GM12801 (cell line): ENCODE data around the gene UVRAG.

Experiments used
- TF ChIP-seq, protein P1 (sequence below): IDR thresholded peaks from one replicate; pipeline ENCODE4 v1.5.1; 2011; ENCODE audit warnings: control low read depth; ENCODE audit not compliant: insufficient read length; ENCODE audit errors: extremely low read depth

Gene UVRAG

DNA sequence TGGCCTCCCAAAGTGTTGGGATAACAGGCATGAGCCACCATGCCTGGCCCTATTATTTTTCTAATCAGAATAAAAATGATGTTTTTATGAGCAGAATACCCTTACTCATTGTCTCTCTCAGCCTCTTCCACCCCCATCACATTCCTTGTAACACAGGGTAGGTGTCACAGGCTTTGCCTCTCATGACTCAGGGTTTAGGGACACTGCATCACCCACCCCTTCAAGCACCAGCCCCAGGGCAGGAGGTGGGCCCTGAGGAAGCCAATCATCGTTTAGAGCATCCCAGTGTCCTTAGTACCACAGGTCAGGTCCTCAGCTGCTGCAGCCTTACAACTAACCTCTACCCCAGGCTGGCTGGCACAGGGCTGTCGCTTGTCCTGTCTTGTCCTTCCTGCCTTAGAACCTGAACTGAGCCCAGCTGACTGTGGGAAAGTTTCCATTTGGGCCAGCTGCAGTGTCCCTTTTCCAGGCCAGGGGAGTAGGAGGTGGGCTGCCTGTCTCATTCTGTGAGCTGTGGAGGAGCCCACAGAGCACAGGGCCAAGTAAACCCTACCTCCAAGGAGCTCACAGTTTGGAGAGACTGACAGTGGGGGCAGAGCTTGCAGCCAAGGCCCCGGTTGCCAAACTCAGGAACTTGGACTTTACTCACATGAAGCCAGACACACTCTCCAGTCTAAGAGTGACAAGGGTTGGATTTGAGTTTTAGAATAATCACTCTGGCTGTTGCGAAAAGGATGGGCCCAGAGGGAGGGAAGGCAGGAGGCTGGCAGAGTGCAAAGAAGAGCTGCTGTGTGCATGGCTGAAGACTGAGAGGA lies 19.5 kb upstream of the UVRAG start:
- TF ChIP-seq, protein P1, sequence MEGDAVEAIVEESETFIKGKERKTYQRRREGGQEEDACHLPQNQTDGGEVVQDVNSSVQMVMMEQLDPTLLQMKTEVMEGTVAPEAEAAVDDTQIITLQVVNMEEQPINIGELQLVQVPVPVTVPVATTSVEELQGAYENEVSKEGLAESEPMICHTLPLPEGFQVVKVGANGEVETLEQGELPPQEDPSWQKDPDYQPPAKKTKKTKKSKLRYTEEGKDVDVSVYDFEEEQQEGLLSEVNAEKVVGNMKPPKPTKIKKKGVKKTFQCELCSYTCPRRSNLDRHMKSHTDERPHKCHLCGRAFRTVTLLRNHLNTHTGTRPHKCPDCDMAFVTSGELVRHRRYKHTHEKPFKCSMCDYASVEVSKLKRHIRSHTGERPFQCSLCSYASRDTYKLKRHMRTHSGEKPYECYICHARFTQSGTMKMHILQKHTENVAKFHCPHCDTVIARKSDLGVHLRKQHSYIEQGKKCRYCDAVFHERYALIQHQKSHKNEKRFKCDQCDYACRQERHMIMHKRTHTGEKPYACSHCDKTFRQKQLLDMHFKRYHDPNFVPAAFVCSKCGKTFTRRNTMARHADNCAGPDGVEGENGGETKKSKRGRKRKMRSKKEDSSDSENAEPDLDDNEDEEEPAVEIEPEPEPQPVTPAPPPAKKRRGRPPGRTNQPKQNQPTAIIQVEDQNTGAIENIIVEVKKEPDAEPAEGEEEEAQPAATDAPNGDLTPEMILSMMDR: no peak

DNA sequence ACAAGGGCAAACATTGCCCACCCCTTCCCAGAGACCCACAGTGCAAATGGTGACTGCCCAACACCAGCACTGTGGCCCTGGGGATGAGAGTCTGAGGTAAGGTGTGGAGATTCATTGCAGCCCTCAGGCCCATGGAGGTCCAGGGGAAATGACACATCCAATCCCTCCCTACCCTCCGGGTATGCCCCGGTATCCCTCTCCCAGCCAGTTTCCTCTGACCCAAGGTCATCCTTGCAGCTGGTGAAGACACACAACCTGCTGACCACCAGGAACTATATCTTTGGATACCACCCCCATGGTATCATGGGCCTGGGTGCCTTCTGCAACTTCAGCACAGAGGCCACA lies 18.9 kb upstream of the UVRAG start:
- TF ChIP-seq, protein P1: no peak

DNA sequence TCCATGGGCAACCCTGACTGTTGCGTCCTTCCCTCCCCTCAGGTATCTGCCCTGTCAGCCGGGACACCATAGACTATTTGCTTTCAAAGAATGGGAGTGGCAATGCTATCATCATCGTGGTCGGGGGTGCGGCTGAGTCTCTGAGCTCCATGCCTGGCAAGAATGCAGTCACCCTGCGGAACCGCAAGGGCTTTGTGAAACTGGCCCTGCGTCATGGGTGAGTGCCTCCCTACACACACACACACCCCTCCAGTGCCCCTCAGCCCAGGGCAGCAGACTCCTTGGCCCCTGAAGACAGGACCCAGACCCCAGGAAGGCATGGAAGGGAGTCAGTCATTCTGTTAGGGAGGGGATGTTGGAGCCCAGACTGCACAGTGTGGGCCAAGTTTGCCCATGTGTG lies 17.9 kb upstream of the UVRAG start:
- TF ChIP-seq, protein P1: no peak

DNA sequence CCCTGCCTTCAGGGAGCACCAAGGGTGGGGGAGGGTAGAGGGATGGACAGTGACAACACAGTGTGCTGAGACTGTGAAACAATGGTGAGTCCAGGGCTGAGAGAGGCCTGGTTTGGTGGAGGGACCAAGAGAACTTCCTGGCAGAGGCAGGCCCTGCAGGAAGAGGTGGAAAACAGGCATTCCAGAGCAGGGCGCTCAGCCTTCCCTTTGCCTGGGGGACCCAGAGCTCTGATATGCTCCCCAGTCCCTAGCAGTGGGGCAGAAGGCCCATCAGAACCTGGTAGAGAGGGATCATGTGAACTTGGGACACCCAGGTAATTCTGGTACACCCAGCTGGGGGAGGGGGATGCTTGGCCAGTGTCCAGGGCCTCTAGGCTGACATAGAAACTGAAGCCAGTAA lies 17.2 kb upstream of the UVRAG start:
- TF ChIP-seq, protein P1: no peak

DNA sequence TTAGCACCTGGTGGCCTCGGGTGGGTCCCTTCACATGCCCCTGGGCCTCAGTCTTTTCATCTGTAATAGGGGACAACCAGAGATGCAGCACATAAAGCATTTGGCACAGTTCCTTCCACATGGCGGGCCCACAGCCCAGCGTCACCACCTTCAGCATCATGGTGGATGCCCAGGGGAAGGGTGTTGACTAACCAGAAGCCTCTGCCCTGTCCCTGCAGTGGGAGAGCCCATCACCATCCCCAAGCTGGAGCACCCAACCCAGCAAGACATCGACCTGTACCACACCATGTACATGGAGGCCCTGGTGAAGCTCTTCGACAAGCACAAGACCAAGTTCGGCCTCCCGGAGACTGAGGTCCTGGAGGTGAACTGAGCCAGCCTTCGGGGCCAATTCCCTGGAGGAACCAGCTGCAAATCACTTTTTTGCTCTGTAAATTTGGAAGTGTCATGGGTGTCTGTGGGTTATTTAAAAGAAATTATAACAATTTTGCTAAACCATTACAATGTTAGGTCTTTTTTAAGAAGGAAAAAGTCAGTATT lies 14.8 kb upstream of the UVRAG start:
- TF ChIP-seq, protein P1: no peak

DNA sequence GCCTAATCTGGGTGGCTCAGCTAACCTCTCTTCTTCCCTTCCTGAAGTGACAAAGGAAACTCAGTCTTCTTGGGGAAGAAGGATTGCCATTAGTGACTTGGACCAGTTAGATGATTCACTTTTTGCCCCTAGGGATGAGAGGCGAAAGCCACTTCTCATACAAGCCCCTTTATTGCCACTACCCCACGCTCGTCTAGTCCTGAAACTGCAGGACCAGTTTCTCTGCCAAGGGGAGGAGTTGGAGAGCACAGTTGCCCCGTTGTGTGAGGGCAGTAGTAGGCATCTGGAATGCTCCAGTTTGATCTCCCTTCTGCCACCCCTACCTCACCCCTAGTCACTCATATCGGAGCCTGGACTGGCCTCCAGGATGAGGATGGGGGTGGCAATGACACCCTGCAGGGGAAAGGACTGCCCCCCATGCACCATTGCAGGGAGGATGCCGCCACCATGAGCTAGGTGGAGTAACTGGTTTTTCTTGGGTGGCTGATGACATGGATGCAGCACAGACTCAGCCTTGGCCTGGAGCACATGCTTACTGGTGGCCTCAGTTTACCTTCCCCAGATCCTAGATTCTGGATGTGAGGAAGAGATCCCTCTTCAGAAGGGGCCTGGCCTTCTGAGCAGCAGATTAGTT lies 14.2 kb upstream of the UVRAG start:
- TF ChIP-seq, protein P1: no peak

DNA sequence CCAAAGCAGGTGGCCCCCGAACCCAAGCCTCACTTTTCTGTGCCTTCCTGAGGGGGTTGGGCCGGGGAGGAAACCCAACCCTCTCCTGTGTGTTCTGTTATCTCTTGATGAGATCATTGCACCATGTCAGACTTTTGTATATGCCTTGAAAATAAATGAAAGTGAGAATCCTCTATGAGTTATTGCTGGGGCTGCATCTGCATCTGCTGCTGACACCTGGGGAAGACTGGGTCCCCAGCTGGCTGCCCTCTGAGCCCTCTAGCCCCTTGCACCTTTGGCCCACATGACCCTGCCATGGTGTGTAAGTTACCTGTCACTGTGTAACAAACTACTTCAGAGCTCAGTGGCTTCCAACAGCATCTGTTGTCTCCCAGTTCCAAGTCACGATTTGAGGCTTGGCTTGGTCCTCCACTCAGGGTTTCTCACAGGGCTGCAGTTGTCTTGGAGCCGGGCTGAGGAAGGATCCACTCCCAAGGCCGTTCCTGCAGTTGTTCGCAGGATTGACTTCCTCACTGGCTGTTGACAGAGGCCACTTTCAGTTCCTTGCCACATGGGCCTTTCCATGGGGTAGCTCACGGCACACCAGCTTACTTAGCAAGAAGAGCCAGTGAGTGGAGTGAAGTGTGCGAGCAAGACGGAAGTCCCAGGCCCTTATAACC lies 13.5 kb upstream of the UVRAG start:
- TF ChIP-seq, protein P1: no peak
